Upper lobe of left lung (tissue), 4 donors: ENCODE data around the gene DGKB.

Experiments used
- POLR2A ChIP-seq, 4 donors: fragments of 450-650 bp; IDR thresholded peaks; one replicate each; pipeline ENCODE4 v1.5.1; 2016 to 2017; ENCODE audit warnings: antibody characterized with exemption in 4 of 4, mild to moderate bottlenecking in 2 of 4
- POLR2AphosphoS5 ChIP-seq, 2 donors: sonication (generic); formaldehyde crosslinking; IDR thresholded peaks; one replicate each; pipeline ENCODE4 v1.5.1; 2017; ENCODE audit warnings: antibody characterized with exemption in 2 of 2
- TF ChIP-seq, protein P1 (sequence below), 6 experiments: fragments of 450-650 bp in 4 of 6; fragments of 200-600 bp in 2 of 6; sonication (generic) in 2 of 6; IDR thresholded peaks; one replicate each; pipeline ENCODE4 v1.5.1; 2016 to 2019; ENCODE audit warnings: antibody characterized with exemption in 6 of 6

DNA sequence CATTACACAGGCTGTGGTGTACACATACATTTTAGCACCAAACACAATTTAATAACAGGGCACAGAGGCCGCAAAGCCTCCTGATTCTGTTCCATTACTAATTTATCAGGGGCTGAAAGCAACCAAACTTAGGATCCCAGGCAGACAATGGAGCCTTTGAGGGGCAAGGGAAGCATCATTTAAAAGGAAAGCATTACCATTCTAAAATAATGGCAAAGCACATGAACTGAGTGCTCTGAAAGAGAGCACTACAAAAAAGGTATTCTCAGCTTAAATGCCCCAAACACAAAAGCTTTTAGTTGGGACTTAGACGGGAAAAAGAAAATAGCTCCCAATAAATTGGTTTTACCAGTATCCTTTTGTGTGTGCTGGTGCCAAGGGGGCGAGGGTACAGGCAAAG, 631.1 kb downstream of the DGKB start:
- no peak for TF ChIP-seq POLR2A (IDR thresholded peaks at IDR 0.05)
- TF ChIP-seq, protein P1, sequence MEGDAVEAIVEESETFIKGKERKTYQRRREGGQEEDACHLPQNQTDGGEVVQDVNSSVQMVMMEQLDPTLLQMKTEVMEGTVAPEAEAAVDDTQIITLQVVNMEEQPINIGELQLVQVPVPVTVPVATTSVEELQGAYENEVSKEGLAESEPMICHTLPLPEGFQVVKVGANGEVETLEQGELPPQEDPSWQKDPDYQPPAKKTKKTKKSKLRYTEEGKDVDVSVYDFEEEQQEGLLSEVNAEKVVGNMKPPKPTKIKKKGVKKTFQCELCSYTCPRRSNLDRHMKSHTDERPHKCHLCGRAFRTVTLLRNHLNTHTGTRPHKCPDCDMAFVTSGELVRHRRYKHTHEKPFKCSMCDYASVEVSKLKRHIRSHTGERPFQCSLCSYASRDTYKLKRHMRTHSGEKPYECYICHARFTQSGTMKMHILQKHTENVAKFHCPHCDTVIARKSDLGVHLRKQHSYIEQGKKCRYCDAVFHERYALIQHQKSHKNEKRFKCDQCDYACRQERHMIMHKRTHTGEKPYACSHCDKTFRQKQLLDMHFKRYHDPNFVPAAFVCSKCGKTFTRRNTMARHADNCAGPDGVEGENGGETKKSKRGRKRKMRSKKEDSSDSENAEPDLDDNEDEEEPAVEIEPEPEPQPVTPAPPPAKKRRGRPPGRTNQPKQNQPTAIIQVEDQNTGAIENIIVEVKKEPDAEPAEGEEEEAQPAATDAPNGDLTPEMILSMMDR (IDR thresholded peaks at IDR 0.05), result no peak
- no peak for TF ChIP-seq POLR2AphosphoS5 (IDR thresholded peaks at IDR 0.05)
